OCI-LY1 (cell line): Measurements from ENCODE around the gene HNRNPCL4.
"Not testable (repeated sequence)": the region's sequence is repeated elsewhere in the genome, so short reads cannot be mapped to it uniquely, and the experiment has no call there.

ENCODE experiments used
- CTCF ChIP-seq: fragments of 200-600 bp; sonication (generic), shearing (Covaris generic); IDR thresholded peaks from 2 replicates; pipeline ENCODE4 v1.5.1; 2017; ENCODE audit warnings: mild to moderate bottlenecking, antibody characterized with exemption, low read length, moderate library complexity, mixed read lengths
- EZH2 ChIP-seq: fragments of 200-600 bp; sonication (generic), shearing (Covaris generic); IDR thresholded peaks from 2 replicates; pipeline ENCODE4 v1.8.0; 2017; ENCODE audit warnings: borderline replicate concordance, mixed run types, mild to moderate bottlenecking, antibody characterized with exemption, low read length, moderate library complexity, mixed read lengths

DNA sequence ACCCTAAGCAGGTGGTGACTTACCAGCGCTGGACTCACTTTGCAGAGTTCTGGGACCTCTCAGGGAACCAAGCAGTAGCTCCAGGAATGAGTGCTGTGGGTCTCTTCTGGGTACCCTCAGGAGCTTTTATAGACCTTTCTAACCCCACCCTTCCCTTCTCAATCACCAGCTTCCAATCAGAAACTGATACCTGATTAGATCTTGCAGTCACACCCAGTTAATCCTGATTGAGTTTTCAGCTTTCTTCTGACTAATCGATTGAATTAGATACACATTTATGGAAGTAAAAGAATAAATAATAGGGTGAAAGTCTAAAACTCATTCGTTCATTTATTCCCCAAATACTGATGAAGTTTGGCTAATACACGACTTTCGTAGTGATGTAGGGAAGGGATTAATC, 35.9 kb upstream of the HNRNPCL4 start, which contains the start of gene PRAMEF13:
- not testable (repeated sequence) for TF ChIP-seq CTCF, EZH2
